K562 (cell line): ENCODE data around the gene HK1. TPM values are rescaled to one million over a fixed set of nuclear protein-coding genes. Genes with fewer than 3 reads are reported as not detected.
"Not testable (repeated sequence)": the region's sequence is repeated elsewhere in the genome, so short reads cannot be mapped to it uniquely, and the experiment has no call there.

ENCODE experiments used
- ATAC-seq: fragments of 200-7000 bp; cut with Tn5 transposase; 3 replicates; pipeline ENCODE4 v1.9.1; 2020; ENCODE audit warnings: moderate library complexity
- BruUV-seq: library from RNA; stranded (reverse); fragments of 400-500 nt; replicated peaks from 2 replicates; lab custom pipeline; 2021; lab: Mats Ljungman, UMichigan
- CTCF ChIA-PET: fragments of 300-600 bp; formaldehyde crosslinking; extraction: SDS; loops from one replicate; lab custom pipeline; 2021; ENCODE audit warnings: low intra/inter-chr PET ratio; lab: Yijun Ruan, JAX
- POLR2A ChIA-PET: fragments of 300-600, 350-650 bp; sonication (Branson Sonifier 250); formaldehyde crosslinking; extraction: SDS; loops from one replicate; lab custom pipeline; 2021; ENCODE audit warnings: antibody characterized with exemption, inconsistent platforms; lab: Yijun Ruan, JAX
- DNase-seq, 4 experiments: peaks; one replicate each; pipeline versions ENCODE4 v3.0.0 to v3.0.0-alpha.2; 2011 to 2018; ENCODE audit warnings: low spot score in 3 of 4, mixed read lengths in 3 of 4; ENCODE audit errors: extremely low read depth in 1 of 4
- FAIRE-seq: peaks from 2 replicates; lab custom pipeline; 2011; peaks lifted over from hg19 to GRCh38; lab: Jason Lieb, UNC
- H2AFZ ChIP-seq: 2 replicates; pipeline ENCODE4 v1.6.0; 2011; ENCODE audit warnings: low read depth, low read length, control low read depth, inconsistent platforms
- H3K27ac ChIP-seq: fragments of 200-600 bp; 3 replicates; pipeline ENCODE4 v1.8.0; 2011; ENCODE audit warnings: low read depth, mild to moderate bottlenecking, control low read depth, inconsistent platforms, low read length, moderate library complexity, mixed read lengths; ENCODE audit errors: extremely low read depth
- H3K27me3 ChIP-seq, 2 experiments: fragments of 300-600 bp in 1 of 2; 2 replicates in 1 of 2; 3 replicates in 1 of 2; pipeline versions ENCODE4 v1.6.0 to v1.8.0; 2011; ENCODE audit warnings: inconsistent platforms in 2 of 2, low read length in 2 of 2, mild to moderate bottlenecking in 1 of 2, mixed read lengths in 1 of 2, moderate library complexity in 1 of 2; ENCODE audit not compliant: control insufficient read depth in 2 of 2, insufficient read depth in 2 of 2
- H3K36me3 ChIP-seq: fragments of 300-600 bp; 3 replicates; pipeline ENCODE4 v1.8.0; 2011; ENCODE audit warnings: mild to moderate bottlenecking, low read length, inconsistent platforms; ENCODE audit not compliant: control insufficient read depth, insufficient read depth
- H3K4me1 ChIP-seq, 2 experiments: fragments of 200-600 bp in 1 of 2; replicated peaks in 1 of 2; 2 replicates in 1 of 2; 3 replicates in 1 of 2; pipeline versions ENCODE4 v1.5.1 to v1.8.0; 2011; ENCODE audit warnings: inconsistent platforms in 2 of 2, low read length in 2 of 2, mild to moderate bottlenecking in 1 of 2, mixed read lengths in 1 of 2, moderate library complexity in 1 of 2; ENCODE audit not compliant: control insufficient read depth in 2 of 2, insufficient read depth in 2 of 2
- H3K4me2 ChIP-seq: 2 replicates; pipeline ENCODE4 v1.6.1; 2011; ENCODE audit warnings: low read length, control low read depth, inconsistent platforms, mixed read lengths; ENCODE audit not compliant: insufficient read depth
- H3K4me3 ChIP-seq: fragments of 200-600 bp; sonication (generic), shearing (Covaris generic); 2 replicates; pipeline ENCODE4 v1.5.1; 2016; ENCODE audit warnings: control low read depth, inconsistent platforms
- H3K79me2 ChIP-seq: fragments of 200-600 bp; 3 replicates; pipeline ENCODE4 v1.8.0; 2011; ENCODE audit warnings: low read length, inconsistent platforms; ENCODE audit not compliant: control insufficient read depth, insufficient read depth
- H3K9ac ChIP-seq, 2 experiments: 2 replicates each; pipeline versions ENCODE4 v1.6.0 to v1.6.1; 2011; ENCODE audit warnings: low read depth in 2 of 2, low read length in 2 of 2, control low read depth in 1 of 2, inconsistent platforms in 1 of 2, mild to moderate bottlenecking in 1 of 2, mixed read lengths in 1 of 2; ENCODE audit not compliant: insufficient read depth in 1 of 2
- H3K9me1 ChIP-seq: one replicate; pipeline ENCODE4 v1.6.0; 2011; ENCODE audit warnings: inconsistent platforms, mild to moderate bottlenecking, low read length, moderate library complexity; ENCODE audit not compliant: control insufficient read depth, insufficient read depth
- H3K9me3 ChIP-seq: replicated peaks from 2 replicates; pipeline ENCODE4 v1.5.1; 2011; ENCODE audit warnings: low read depth, low read length, inconsistent platforms; ENCODE audit not compliant: control insufficient read depth, insufficient read depth
- H4K20me1 ChIP-seq: replicated peaks from 2 replicates; pipeline ENCODE4 v1.6.1; 2011; ENCODE audit warnings: low read length, inconsistent platforms, mixed read lengths; ENCODE audit not compliant: control insufficient read depth, insufficient read depth
- BCOR ChIP-seq: fragments of 450-650 bp; IDR thresholded peaks from 2 replicates; pipeline ENCODE4 v1.6.1; 2016
- CBX3 ChIP-seq, 2 experiments: IDR thresholded peaks; 1 replicate in 1 of 2; 2 replicates in 1 of 2; pipeline ENCODE4 v1.6.1; 2012; ENCODE audit warnings: inconsistent platforms in 2 of 2, low read length in 2 of 2, borderline replicate concordance in 1 of 2, control low read depth in 1 of 2
- CHD2 ChIP-seq: IDR thresholded peaks from 2 replicates; pipeline ENCODE4 v1.6.1; 2011; ENCODE audit warnings: low read depth, low read length
- ESRRA ChIP-seq: fragments of 450-650 bp; IDR thresholded peaks from 2 replicates; pipeline ENCODE4 v1.6.1; 2014; ENCODE audit warnings: low read depth, mild to moderate bottlenecking, moderate library complexity, borderline replicate concordance
- FOS ChIP-seq: IDR thresholded peaks from 3 replicates; pipeline ENCODE4 v1.6.1; 2011; ENCODE audit not compliant: insufficient read length; ENCODE audit errors: extremely low read depth
- GATA2 ChIP-seq: sonication (generic); formaldehyde crosslinking; IDR thresholded peaks from 2 replicates; pipeline ENCODE4 v1.4.0; 2020; ENCODE audit warnings: mild to moderate bottlenecking, missing genetic modification reagents
- KLF16 ChIP-seq: IDR thresholded peaks from 2 replicates; pipeline ENCODE4 v1.6.1; 2016; ENCODE audit warnings: antibody characterized with exemption
- MTA2 ChIP-seq: fragments of 450-650 bp; IDR thresholded peaks from 2 replicates; pipeline ENCODE4 v1.6.1; 2016; ENCODE audit warnings: low read depth
- NFIC ChIP-seq: fragments of 450-650 bp; IDR thresholded peaks from 2 replicates; pipeline ENCODE4 v1.6.1; 2017; ENCODE audit warnings: mild to moderate bottlenecking, inconsistent platforms
- NR2C1 ChIP-seq, 2 experiments: fragments of 450-650 bp; IDR thresholded peaks; 2 replicates each; pipeline ENCODE4 v1.6.1; 2017; ENCODE audit warnings: mild to moderate bottlenecking in 2 of 2, antibody characterized with exemption in 1 of 2, inconsistent platforms in 1 of 2, missing compliant biosample characterization in 1 of 2, missing genetic modification characterization in 1 of 2
- NR2C2 ChIP-seq, 2 experiments: fragments of 200-800 bp in 1 of 2; sonication (Bioruptor generic) in 1 of 2; sonication (generic) in 1 of 2; formaldehyde crosslinking in 1 of 2; IDR thresholded peaks; 2 replicates each; pipeline versions ENCODE4 v1.6.1 to v1.8.0; 2016 to 2022; ENCODE audit warnings: mild to moderate bottlenecking in 1 of 2, missing compliant biosample characterization in 1 of 2, missing genetic modification characterization in 1 of 2, missing genetic modification reagents in 1 of 2
- PKNOX1 ChIP-seq: fragments of 450-650 bp; IDR thresholded peaks from 2 replicates; pipeline ENCODE4 v1.6.1; 2016
- RBM25 ChIP-seq: fragments of 200-400 bp; formaldehyde crosslinking; IDR thresholded peaks from 2 replicates; pipeline ENCODE4 v1.6.1; 2018; ENCODE audit warnings: low read length, low read depth, moderate library complexity; ENCODE audit not compliant: severe bottlenecking
- RNF2 ChIP-seq: sonication (generic); IDR thresholded peaks from 2 replicates; pipeline ENCODE4 v1.6.1; 2016
- SMARCA4 ChIP-seq: fragments of 450-650 bp; IDR thresholded peaks from 2 replicates; pipeline ENCODE4 v1.6.1; 2016
- SOX6 ChIP-seq: fragments of 450-650 bp; IDR thresholded peaks from 2 replicates; pipeline ENCODE4 v1.6.1; 2014; ENCODE audit warnings: mild to moderate bottlenecking
- TAL1 ChIP-seq: fragments of 450-650 bp; IDR thresholded peaks from 2 replicates; pipeline ENCODE4 v1.6.1; 2016; ENCODE audit warnings: mild to moderate bottlenecking
- WGBS: fragments of 100-300 bp; shearing (Covaris generic); methylation state at CpG from one replicate; pipeline ENCODE4 v1.1.6; 2016; ENCODE audit warnings: low coverage, mixed read lengths; ENCODE audit not compliant: insufficient coverage; ENCODE audit errors: missing lambda C conversion rate; 5-methylcytosine and 5-hydroxymethylcytosine counted together
- in situ Hi-C: fragments of 300-500 bp; cut with MboI; formaldehyde crosslinking; loops from 4 replicates; pipeline ENCODE4 v1.15.0; 2018; ENCODE audit warnings: inconsistent platforms, mixed read lengths
- intact Hi-C: fragments of 100-400 bp; cut with micrococcal nuclease; formaldehyde crosslinking; loops from 2 replicates; pipeline ENCODE4 v1.14.2; 2022
- polyA plus RNA-seq, 8 experiments: library from polyadenylated mRNA; depleted of rRNA in 4 of 8; stranded (reverse) in 5 of 8; unstranded in 3 of 8; fragments of >200 nt; fragmentation: Nextera tagmentation in 2 of 8; fragmentation: Illumina TruSeq in 1 of 8; extraction: Ambion mirVana in 2 of 8; extraction: Trizol in 1 of 8; gene quantifications; 2 replicates each; pipeline versions ENCODE4 v1.2.1 to v1.2.3, GENCODE V29; 2011 to 2014; ENCODE audit warnings: inconsistent platforms in 1 of 8, missing spikeins in 1 of 8
- total RNA-seq, 7 experiments: library from RNA; depleted of rRNA in 6 of 7; stranded (reverse); fragments of >200 nt in 6 of 7; fragmentation: Illumina TruSeq in 2 of 7; extraction: Trizol in 2 of 7; gene quantifications; 2 replicates each; pipeline versions ENCODE4 v1.2.1 to v1.2.3, GENCODE V29; 2011 to 2021; ENCODE audit warnings: low replicate concordance in 1 of 7

HK1 gene
- total and polyA plus RNA-seq, 9 of the 15 experiments (the other 6 are each of a cell fraction or from before 2014, with no cell fraction given): 29.2 to 444 (median 193) TPM

GRCh38 chr10:69307434-69307833 is 29.1 kb downstream of the HK1 start:
- Histone ChIP-seq H3K9me1 (no peaks in the 10 kb centered on the region), H2AFZ (no peak overlapping the region; the same call in 1 of the 2 replicates), H3K36me3 (no peaks in the 10 kb centered on the region), H4K20me1 (no peaks in the 10 kb centered on the region), H3K27ac (no peak overlapping the region), H3K9me3 (no peaks in the 10 kb centered on the region), H3K4me2 (no peak overlapping the region), H3K4me3 (no peak overlapping the region), H3K27me3 (no peaks in the 10 kb centered on the region), H3K4me1 (peaks cover 15 to 27% of the 10 kb centered on the region in 2 experiments; a peak in 4 of 5 replicates), H3K9ac (no peak overlapping the region), H3K79me2 (no peaks in the 10 kb centered on the region)
- 91% methylated on average over 4 of the region's 4 CpGs for WGBS
- in situ Hi-C loops: no loop called here
- CTCF ChIA-PET: no interaction called here
- no TSS peak for BruUV-seq
- POLR2A ChIA-PET: interaction anchor here (1.2 to 2.7 kb wide), 4 partner anchors 8 to 35 kb away, joined by 3 to 8 read pairs (median 6); no protein-coding TSS in a partner anchor
- no peak for DNase-seq
- TF ChIP-seq BCOR: peak; percentile 84
- peak; percentile 80; the same call in 1 of the 2 replicates for TF ChIP-seq ESRRA
- TF ChIP-seq FOS: no peak
- TF ChIP-seq CBX3 (IDR thresholded peaks at IDR 0.05; ENCODE audit: borderline replicate concordance in 1 of 2, low read length in 2 of 2): peak in 1 of 2 experiments; percentile 15; a peak in 1 of 3 replicates
- TF ChIP-seq RBM25: peak; percentile 90
- ATAC-seq: no peak
- intact Hi-C loops: no loop called here
- no peak for FAIRE-seq

- FAIRE-seq (peak; percentile 46), DNase-seq (peak in 1 of 4 experiments; percentile 71)
- CTCF ChIA-PET; H4K20me1 ChIP-seq; intact Hi-C loops; ATAC-seq; H3K79me2 ChIP-seq; H3K9me3 ChIP-seq; H3K4me3 ChIP-seq; H3K36me3 ChIP-seq; BruUV-seq; in situ Hi-C loops; H3K4me2 ChIP-seq; H3K9ac ChIP-seq; H3K27me3 ChIP-seq; H3K9me1 ChIP-seq; TF ChIP-seq NR2C1 (IDR thresholded peaks at IDR 0.05): not testable (repeated sequence)
- H3K4me1 ChIP-seq: peaks cover 22 to 34% of the 10 kb centered on the region in 2 experiments
- H2AFZ ChIP-seq: peak overlapping the region; percentile 66
- POLR2A ChIA-PET: interaction anchor here (0.8 to 2.7 kb wide), 3 partner anchors 9 to 11 kb away, joined by 3 to 8 read pairs (median 4); no protein-coding TSS in a partner anchor
- WGBS: 42% methylated on average over 10 of the region's 10 CpGs
- peak overlapping the region; percentile 62 for H3K27ac ChIP-seq
- TF ChIP-seq CBX3 (IDR thresholded peaks at IDR 0.05; ENCODE audit: borderline replicate concordance in 1 of 2, low read length in 2 of 2) (peak in 1 of 2 experiments; percentile 59; a peak in 1 of 3 replicates), CHD2 (0 out of 2 replicates have a peak, but pooled peaks have one; percentile 31), NR2C1 (tag; IDR thresholded peaks at IDR 0.05) (peak; percentile 89), NFIC (peak; percentile 61; the same call in 1 of the 2 replicates), MTA2 (peak; percentile 65), NR2C2 (CRISPR knock-in tag; IDR thresholded peaks at IDR 0.05) (peak; percentile 69; the same call in 1 of the 2 replicates), NR2C2 (tag; IDR thresholded peaks at IDR 0.05) (peak; percentile 7; the same call in 1 of the 2 replicates), SOX6 (peak; percentile 66; the same call in 1 of the 2 replicates), RNF2 (peak; percentile 53; the same call in 1 of the 2 replicates), KLF16 (peak; percentile 30; the same call in 1 of the 2 replicates), SMARCA4 (peak; percentile 73), PKNOX1 (peak; percentile 12; the same call in 1 of the 2 replicates), GATA2 (CRISPR knock-in tag) (peak; percentile 57), TAL1 (peak; percentile 87)
Observed at GRCh38 chr10:69308304-69308703, 30.0 kb downstream of the HK1 start.
